ENCODE results near the gene MATCAP1. TPM values are rescaled to one million over a fixed set of nuclear protein-coding genes. Genes with fewer than 3 reads are reported as not detected.

MATCAP1 gene
- total and polyA plus RNA-seq, 7 donors: 4.2 to 9.7 (median 6.5) TPM

GRCh38 chr16:67166110-67166547, 17.6 kb downstream of the MATCAP1 start:
- WGBS, 3 donors: 52 to 62% (median 54%) methylated on average over 10 to 18 of the region's 18 CpGs
- ATAC-seq: no peak
- H3K4me1 ChIP-seq: peaks cover 48% of the 10 kb centered on the region

GRCh38 chr16:67165121-67166078, 18.4 kb downstream of the MATCAP1 start:
- peak in 1 of 2 donors; percentile 31 for DNase-seq

More at GRCh38 chr16:67166110-67166547, 17.6 kb downstream of the MATCAP1 start:
- Histone ChIP-seq H3K27ac (peak overlapping the region; percentile 93), H3K27me3 (ENCODE audit: insufficient read depth in 3 of 3, low read length in 2 of 3) (no peaks in the 10 kb centered on the region), H3K9me3 (no peaks in the 10 kb centered on the region), H3K4me3 (no peak overlapping the region), H3K36me3 (ENCODE audit: insufficient read depth in 1 of 2, low read depth in 1 of 2) (peaks cover 0 to 20% of the 10 kb centered on the region in 2 donors)
- intact Hi-C loops (cut with DNase I): no loop called here
- peak in 1 of 2 donors; percentile 8 for DNase-seq
- TF ChIP-seq CTCF (IDR thresholded peaks at IDR 0.05): no peak

GRCh38 chr16:67164599-67165061, 19.1 kb downstream of the MATCAP1 start, which contains the start of gene HSF4:
Gene HSF4 (plus strand): TSS chr16:67164745. CDS start chr16:67164812, 67 bp downstream.
- intact Hi-C loops (cut with DNase I): no loop called here
- no peaks in the 10 kb centered on the region for H3K9me3 ChIP-seq
- peaks cover 43% of the 10 kb centered on the region for H3K4me1 ChIP-seq
- ATAC-seq (peak; percentile 47 to 63 (median 56)), DNase-seq (peak; percentile 82 to 89)
- peak within 1 kb of the TSS; percentile 93 for H3K27ac ChIP-seq
- peak within 1 kb of the TSS; percentile 76 for H3K4me3 ChIP-seq
- TF ChIP-seq CTCF (IDR thresholded peaks at IDR 0.05): no peak
- H3K36me3 ChIP-seq (ENCODE audit: insufficient read depth in 1 of 2, low read depth in 1 of 2): peaks cover 0 to 20% of the 10 kb centered on the region in 2 donors
- no peaks in the 10 kb centered on the region for H3K27me3 ChIP-seq (ENCODE audit: insufficient read depth in 3 of 3, low read length in 2 of 3)
- 2 to 4% (median 2%) methylated on average over 28 to 41 of the region's 41 CpGs for WGBS, 3 donors

More at GRCh38 chr16:67165121-67166078, 18.4 kb downstream of the MATCAP1 start:
- intact Hi-C loops (cut with DNase I): no loop called here
- Histone ChIP-seq H3K4me3 (peak overlapping the region; percentile 76), H3K9me3 (no peaks in the 10 kb centered on the region), H3K36me3 (ENCODE audit: insufficient read depth in 1 of 2, low read depth in 1 of 2) (peaks cover 0 to 20% of the 10 kb centered on the region in 2 donors), H3K27ac (peak overlapping the region; percentile 93), H3K27me3 (ENCODE audit: insufficient read depth in 3 of 3, low read length in 2 of 3) (no peaks in the 10 kb centered on the region), H3K4me1 (peaks cover 49% of the 10 kb centered on the region)
- ATAC-seq: no peak
- 35 to 47% (median 46%) methylated on average over 69 to 85 of the region's 85 CpGs for whole genome bisulfite sequencing, 3 donors
- no peak for TF ChIP-seq CTCF (IDR thresholded peaks at IDR 0.05)

GRCh38 chr16:67163999-67164558, 19.7 kb downstream of the MATCAP1 start:
- 0 to 3% (median 3%) methylated on average over 30 to 34 of the region's 34 CpGs for WGBS, 3 donors
- ATAC-seq (peak in 2 of 4 donors; percentile 6 to 7), DNase-seq (peak in 1 of 2 donors; percentile 26)
- Histone ChIP-seq H3K27me3 (ENCODE audit: insufficient read depth in 3 of 3, low read length in 2 of 3) (no peaks in the 10 kb centered on the region), H3K9me3 (no peaks in the 10 kb centered on the region), H3K36me3 (ENCODE audit: insufficient read depth in 1 of 2, low read depth in 1 of 2) (peaks cover 0 to 18% of the 10 kb centered on the region in 2 donors), H3K4me3 (peak overlapping the region; percentile 76), H3K27ac (peak overlapping the region; percentile 93), H3K4me1 (peaks cover 41% of the 10 kb centered on the region)
- no peak for TF ChIP-seq CTCF (IDR thresholded peaks at IDR 0.05)
- intact Hi-C loops (cut with DNase I): no loop called here
